ENCODE data around the gene P2RY6.

DNA sequence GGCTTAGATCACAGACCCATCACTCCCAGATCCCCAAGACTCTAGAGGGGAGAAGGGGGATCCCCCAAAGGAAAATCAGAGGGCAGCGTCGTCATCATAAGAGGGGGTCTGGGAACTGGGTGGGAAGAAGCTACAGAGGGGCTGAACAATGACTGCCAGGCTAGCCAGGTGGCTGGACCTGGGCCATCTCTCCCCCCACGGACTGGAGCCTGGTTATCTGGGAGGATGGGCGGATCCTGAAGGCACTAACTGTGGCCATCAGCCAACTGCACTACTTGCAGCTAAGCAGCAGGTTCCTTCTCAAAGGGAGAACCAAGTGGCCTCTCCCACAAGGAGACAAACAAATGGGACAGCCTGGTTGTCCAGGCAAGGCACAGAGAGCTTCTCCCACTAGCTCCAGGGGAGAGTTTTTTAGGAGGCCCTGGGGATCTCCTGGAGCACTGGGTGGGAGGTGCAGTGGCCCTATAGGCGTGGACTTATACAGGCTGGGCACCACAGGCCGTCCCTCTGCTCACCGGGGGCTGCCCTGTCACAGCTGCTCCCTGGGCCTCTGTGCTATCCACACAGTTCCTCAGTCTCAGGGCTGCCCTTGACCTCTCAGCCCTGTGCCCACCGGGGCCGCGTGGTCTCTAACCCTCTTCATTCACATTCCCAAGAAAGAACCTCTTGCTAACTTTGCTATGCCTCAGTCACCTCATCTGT lies 15.4 kb downstream of the P2RY6 start:
- TF ChIP-seq POLR2A (IDR thresholded peaks at IDR 0.05; ENCODE audit: low read depth, low read length) (no peak), POLR2AphosphoS5 (IDR thresholded peaks at IDR 0.05; ENCODE audit: low read depth, low read length) (no peak), TAF1 (IDR thresholded peaks at IDR 0.05; ENCODE audit: low read depth, low read length) (no peak), SPI1 (IDR thresholded peaks at IDR 0.05; ENCODE audit: low read depth, low read length) (no peak), POU2F2 (IDR thresholded peaks at IDR 0.05; ENCODE audit: low read depth, low read length) (no peak)
